Fibroblast of lung (primary cell): ENCODE data around the gene JMY. TPM values are rescaled to one million over a fixed set of nuclear protein-coding genes. Genes with fewer than 3 reads are reported as not detected.

ENCODE experiments used
- DNase-seq, 2 donors: peaks; one replicate each; pipeline versions ENCODE4 v3.0.0 to v3.0.0-alpha.2; 2010; ENCODE audit warnings: low read depth in 2 of 2
- H2AFZ ChIP-seq: 2 replicates; pipeline ENCODE4 v1.5.1; 2012; ENCODE audit warnings: low read length, control low read depth, inconsistent platforms
- H3K27ac ChIP-seq: 2 replicates; pipeline ENCODE4 v1.5.1; 2011; ENCODE audit warnings: low read length, control low read depth; ENCODE audit not compliant: insufficient read depth
- H3K27me3 ChIP-seq: 2 replicates; pipeline ENCODE4 v1.5.1; 2011; ENCODE audit warnings: mild to moderate bottlenecking, low read length; ENCODE audit not compliant: control insufficient read depth, insufficient read depth
- H3K36me3 ChIP-seq: 2 replicates; pipeline ENCODE4 v1.5.1; 2011; ENCODE audit warnings: low read length; ENCODE audit not compliant: control insufficient read depth, insufficient read depth
- H3K4me1 ChIP-seq: 2 replicates; pipeline ENCODE4 v1.5.1; 2011; ENCODE audit warnings: low read length; ENCODE audit not compliant: control insufficient read depth, insufficient read depth; ENCODE audit errors: extremely low read depth
- H3K4me2 ChIP-seq: 2 replicates; pipeline ENCODE4 v1.5.1; 2011; ENCODE audit warnings: low read length, control low read depth; ENCODE audit not compliant: insufficient read depth; ENCODE audit errors: extremely low read depth
- H3K4me3 ChIP-seq, 4 experiments: fragments of 200-600 bp in 1 of 4; sonication (generic) in 1 of 4; replicated peaks in 1 of 4; 2 replicates each; pipeline ENCODE4 v1.5.1; 2011 to 2016; ENCODE audit warnings: low read length in 4 of 4, low read depth in 3 of 4, mild to moderate bottlenecking in 3 of 4, control low read depth in 2 of 4, inconsistent platforms in 1 of 4, mixed read lengths in 1 of 4; ENCODE audit not compliant: insufficient read depth in 1 of 4; ENCODE audit errors: control extremely low read depth in 1 of 4
- H3K79me2 ChIP-seq: 2 replicates; pipeline ENCODE4 v1.5.1; 2012; ENCODE audit warnings: mild to moderate bottlenecking, low read length, inconsistent platforms; ENCODE audit not compliant: control insufficient read depth, insufficient read depth
- H3K9ac ChIP-seq: 2 replicates; pipeline ENCODE4 v1.5.1; 2011; ENCODE audit warnings: mild to moderate bottlenecking, low read length, control low read depth; ENCODE audit not compliant: insufficient read depth
- H3K9me3 ChIP-seq: 2 replicates; pipeline ENCODE4 v1.5.1; 2012; ENCODE audit warnings: low read depth, low read length; ENCODE audit not compliant: control insufficient read depth, insufficient read depth
- H4K20me1 ChIP-seq: 2 replicates; pipeline ENCODE4 v1.5.1; 2011; ENCODE audit warnings: low read length; ENCODE audit not compliant: control insufficient read depth, insufficient read depth; ENCODE audit errors: extremely low read depth
- CTCF ChIP-seq, 2 donors: IDR thresholded peaks in 1 of 2; conservative IDR thresholded peaks in 1 of 2; 1 replicate in 1 of 2; 2 replicates in 1 of 2; pipeline ENCODE4 v1.5.1; 2011 to 2012; ENCODE audit warnings: low read length in 2 of 2, control low read depth in 1 of 2, inconsistent platforms in 1 of 2, low read depth in 1 of 2, mild to moderate bottlenecking in 1 of 2
- EZH2 ChIP-seq: IDR thresholded peaks from 2 replicates; pipeline ENCODE4 v1.5.1; 2012; ENCODE audit warnings: low read length, control low read depth, mild to moderate bottlenecking; ENCODE audit errors: missing control alignments
- polyA minus RNA-seq: library from RNA; depleted of rRNA, polyadenylated mRNA; stranded (reverse); fragments of >200 nt; gene quantifications from 2 replicates; pipeline ENCODE4 v1.2.3, GENCODE V29; 2011; ENCODE audit warnings: low replicate concordance
- polyA plus RNA-seq, 2 donors: library from polyadenylated mRNA; depleted of rRNA in 1 of 2; stranded (reverse) in 1 of 2; unstranded in 1 of 2; fragments of >200 nt; gene quantifications; 2 replicates each; pipeline ENCODE4 v1.2.1, GENCODE V29; 2011 to 2012; ENCODE audit warnings: missing spikeins in 1 of 2
- total RNA-seq: library from RNA; depleted of rRNA; stranded (reverse); fragments of >200 nt; gene quantifications from 2 replicates; pipeline ENCODE4 v1.2.1, GENCODE V29; 2014

The JMY gene
- total RNA-seq (19.3 and 27.2 TPM in 2 replicates), polyA plus RNA-seq (3.4 and 4.1 TPM in 2 replicates), polyA minus RNA-seq (0.67 and 2.2 TPM in 2 replicates)
- polyA plus RNA-seq (2012), result 2.3 and 3.0 TPM in 2 replicates

DNA sequence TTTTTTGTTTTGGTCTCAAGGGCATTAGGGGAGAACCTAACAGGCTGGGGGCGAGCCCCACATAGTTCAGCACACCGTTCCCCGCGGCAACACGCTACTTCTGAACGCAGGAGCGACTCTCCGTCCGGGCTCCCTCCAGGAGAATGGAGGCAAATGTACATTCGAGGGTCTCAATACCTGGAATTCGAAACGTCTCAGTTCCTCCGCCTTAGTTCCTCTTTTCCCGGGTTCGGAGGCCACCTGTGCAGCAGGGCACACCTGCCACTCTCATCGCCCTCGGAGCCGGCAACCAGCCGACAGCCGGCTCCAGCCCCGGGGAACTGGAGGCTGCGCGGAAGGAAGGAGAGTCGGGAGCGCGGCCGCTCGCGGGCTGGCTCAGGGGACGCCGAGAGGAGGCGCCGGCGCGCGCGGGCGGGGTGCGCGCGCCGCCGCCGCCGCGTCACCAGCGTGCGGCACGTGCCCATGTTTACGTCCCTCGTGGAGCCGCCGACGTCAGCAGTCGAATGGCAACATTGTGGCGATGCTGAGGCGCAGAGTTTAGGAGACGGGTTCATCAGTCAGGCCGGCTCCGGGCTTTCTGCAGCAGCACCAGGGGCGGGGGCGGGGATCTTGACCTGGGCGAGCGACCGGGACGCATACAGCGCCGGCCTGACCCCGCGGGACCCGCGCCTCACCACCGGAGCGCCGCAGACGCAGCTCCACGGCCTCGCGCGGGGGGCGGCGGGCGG lies at the start of gene JMY:
Gene JMY (plus strand): TSS at position 498 of the 728 bp plus-strand sequence. CDS start 520 bp downstream, outside the sequence.
- Histone ChIP-seq H3K36me3 (no peaks in the 10 kb centered on the region), H3K4me1 (no peaks in the 10 kb centered on the region), H3K27ac (peak within 1 kb of the TSS; percentile 67), H3K9ac (peak within 1 kb of the TSS; percentile 77), H3K4me2 (peak within 1 kb of the TSS; percentile 99), H2AFZ (peak within 1 kb of the TSS; percentile 84), H4K20me1 (no peaks in the 10 kb centered on the region), H3K79me2 (peaks cover 5% of the 10 kb centered on the region), H3K9me3 (no peaks in the 10 kb centered on the region), H3K27me3 (no peaks in the 10 kb centered on the region), H3K4me3 (peak within 1 kb of the TSS; percentile 71 to 93 (median 82))
- TF ChIP-seq CTCF (conservative IDR thresholded peaks at IDR 0.05 in 1 of 2, IDR thresholded peaks at IDR 0.05 in 1 of 2; ENCODE audit: low read depth in 1 of 2, low read length in 2 of 2), result peak in 1 of 2 donors; percentile 14
- TF ChIP-seq EZH2, result no peak
- DNase-seq, result peak; percentile 76 to 91

DNA sequence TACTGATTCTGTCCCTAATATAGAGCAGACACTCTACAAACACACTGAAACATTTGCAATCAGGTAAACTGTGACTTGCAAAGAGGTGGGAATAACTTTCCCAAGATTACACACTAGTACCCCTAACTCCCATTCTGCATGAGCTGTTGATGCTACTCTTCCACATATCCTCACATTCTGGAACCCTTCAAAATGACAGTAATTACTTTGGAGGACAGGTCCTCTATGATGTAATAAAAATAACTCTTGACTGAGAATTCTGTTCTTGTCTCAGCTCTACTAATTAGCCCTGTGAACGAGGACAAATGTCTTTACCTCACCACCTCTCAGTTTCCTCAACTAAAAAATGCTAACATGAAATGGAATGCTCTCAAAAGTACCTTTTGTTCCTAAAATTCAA lies 49.5 kb upstream of the JMY start:
- H4K20me1 ChIP-seq, result no peaks in the 10 kb centered on the region
- no peaks in the 10 kb centered on the region for H3K4me1 ChIP-seq
- no peak overlapping the region for H3K27ac ChIP-seq
- no peak overlapping the region for H3K4me3 ChIP-seq
- no peaks in the 10 kb centered on the region for H3K79me2 ChIP-seq
- DNase-seq, result no peak
- no peak overlapping the region for H3K4me2 ChIP-seq
- H3K9me3 ChIP-seq, result no peaks in the 10 kb centered on the region
- no peak for TF ChIP-seq EZH2
- no peak for TF ChIP-seq CTCF (conservative IDR thresholded peaks at IDR 0.05 in 1 of 2, IDR thresholded peaks at IDR 0.05 in 1 of 2; ENCODE audit: low read depth in 1 of 2, low read length in 2 of 2)
- H3K9ac ChIP-seq, result no peak overlapping the region
- no peaks in the 10 kb centered on the region for H3K36me3 ChIP-seq
- no peak overlapping the region for H2AFZ ChIP-seq
- no peaks in the 10 kb centered on the region for H3K27me3 ChIP-seq

GRCh38 chr5:79189439-79190234 lies 46.3 kb upstream of the JMY start:
- Histone ChIP-seq H3K36me3 (no peaks in the 10 kb centered on the region), H3K9ac (no peak overlapping the region), H3K4me1 (no peaks in the 10 kb centered on the region), H3K4me3 (no peak overlapping the region), H3K9me3 (no peaks in the 10 kb centered on the region), H2AFZ (no peak overlapping the region), H3K27me3 (no peaks in the 10 kb centered on the region), H3K27ac (no peak overlapping the region), H4K20me1 (no peaks in the 10 kb centered on the region), H3K79me2 (no peaks in the 10 kb centered on the region), H3K4me2 (no peak overlapping the region)
- DNase-seq, result peak; percentile 11 to 13
- TF ChIP-seq EZH2 (no peak), CTCF (conservative IDR thresholded peaks at IDR 0.05 in 1 of 2, IDR thresholded peaks at IDR 0.05 in 1 of 2; ENCODE audit: low read depth in 1 of 2, low read length in 2 of 2) (no peak)
